IMR-90 (cell line): ENCODE results near the gene NET1. TPM values are rescaled to one million over a fixed set of nuclear protein-coding genes. Genes with fewer than 3 reads are reported as not detected.

Source experiments
- ATAC-seq: fragments of 200-7000 bp; cut with Tn5 transposase; 2 replicates; pipeline ENCODE4 v1.9.1; 2020; ENCODE audit warnings: low read depth, mild to moderate bottlenecking, moderate library complexity
- BruUV-seq: library from RNA; stranded (reverse); fragments of 400-500 nt; replicated peaks from 2 replicates; lab custom pipeline; 2021; lab: Mats Ljungman, UMichigan
- CTCF ChIA-PET: fragments of 300-600 bp; formaldehyde crosslinking; extraction: SDS; loops from one replicate; lab custom pipeline; 2021; ENCODE audit warnings: antibody characterized with exemption; lab: Yijun Ruan, JAX
- POLR2A ChIA-PET: fragments of 300-600 bp; sonication (Branson Sonifier 250); formaldehyde crosslinking; loops from one replicate; lab custom pipeline; 2022; ENCODE audit warnings: antibody characterized with exemption; ENCODE audit not compliant: unreplicated experiment; lab: Charles Lee
- DNase-seq: peaks from one replicate; pipeline ENCODE4 v3.0.0; 2013
- H2AFZ ChIP-seq: replicated peaks from 2 replicates; pipeline ENCODE3; 2013; ENCODE audit warnings: low read length, mild to moderate bottlenecking; ENCODE audit not compliant: poor library complexity
- H2AK5ac ChIP-seq: 2 replicates; pipeline ENCODE4 v1.6.1; 2013; ENCODE audit warnings: low read depth, low read length, inconsistent platforms
- H2AK9ac ChIP-seq: replicated peaks from 2 replicates; pipeline ENCODE3; 2013; ENCODE audit warnings: mild to moderate bottlenecking, low read depth, low read length, moderate library complexity; ENCODE audit not compliant: poor library complexity
- H2BK120ac ChIP-seq: 2 replicates; pipeline ENCODE4 v1.6.1; 2013; ENCODE audit warnings: low read depth, low read length, inconsistent platforms
- H2BK15ac ChIP-seq: 3 replicates; pipeline ENCODE4 v1.6.1; 2013; ENCODE audit warnings: low read depth, low read length, inconsistent platforms
- H2BK20ac ChIP-seq: 2 replicates; pipeline ENCODE4 v1.6.1; 2013; ENCODE audit warnings: low read depth, mild to moderate bottlenecking, inconsistent platforms, low read length, moderate library complexity
- H2BK5ac ChIP-seq: 2 replicates; pipeline ENCODE4 v1.6.1; 2013; ENCODE audit warnings: mild to moderate bottlenecking, low read depth, low read length, inconsistent platforms; ENCODE audit not compliant: poor library complexity, severe bottlenecking
- H3K14ac ChIP-seq: replicated peaks from 2 replicates; pipeline ENCODE4 v1.6.1; 2013; ENCODE audit warnings: low read depth, low read length, inconsistent platforms
- H3K18ac ChIP-seq: 2 replicates; pipeline ENCODE4 v1.6.1; 2013; ENCODE audit warnings: low read depth, low read length, control low read depth
- H3K23ac ChIP-seq: 2 replicates; pipeline ENCODE4 v1.6.1; 2013; ENCODE audit warnings: low read depth, low read length, inconsistent platforms
- H3K27ac ChIP-seq: 2 replicates; pipeline ENCODE4 v1.5.1; 2013; ENCODE audit warnings: mild to moderate bottlenecking, control low read depth, low read length; ENCODE audit not compliant: insufficient read depth
- H3K27me3 ChIP-seq: 2 replicates; pipeline ENCODE4 v1.6.1; 2013; ENCODE audit warnings: low read length; ENCODE audit not compliant: control insufficient read depth, insufficient read depth
- H3K36me3 ChIP-seq: 2 replicates; pipeline ENCODE4 v1.6.1; 2013; ENCODE audit warnings: low read length, mixed read lengths; ENCODE audit not compliant: control insufficient read depth, insufficient read depth
- H3K4ac ChIP-seq: 2 replicates; pipeline ENCODE4 v1.6.1; 2013; ENCODE audit warnings: low read depth, low read length, inconsistent platforms
- H3K4me1 ChIP-seq: 2 replicates; pipeline ENCODE4 v1.6.1; 2013; ENCODE audit warnings: low read length, mixed read lengths; ENCODE audit not compliant: control insufficient read depth, insufficient read depth
- H3K4me2 ChIP-seq: 2 replicates; pipeline ENCODE4 v1.6.1; 2013; ENCODE audit warnings: low read depth, mild to moderate bottlenecking, control low read depth, low read length, moderate library complexity
- H3K4me3 ChIP-seq: 2 replicates; pipeline ENCODE4 v1.5.1; 2013; ENCODE audit warnings: low read depth, mild to moderate bottlenecking, control low read depth, low read length, moderate library complexity; ENCODE audit not compliant: insufficient read depth
- H3K56ac ChIP-seq: 2 replicates; pipeline ENCODE4 v1.6.1; 2013; ENCODE audit warnings: low read length, inconsistent platforms; ENCODE audit not compliant: insufficient read depth; ENCODE audit errors: extremely low read depth
- H3K79me1 ChIP-seq, 2 experiments: 2 replicates each; pipeline ENCODE4 v1.6.1; 2013; ENCODE audit warnings: low read length in 2 of 2, inconsistent platforms in 1 of 2, low read depth in 1 of 2
- H3K9ac ChIP-seq: 2 replicates; pipeline ENCODE4 v1.6.1; 2013; ENCODE audit warnings: low read depth, low read length, control low read depth
- H3K9me1 ChIP-seq: 2 replicates; pipeline ENCODE4 v1.6.1; 2013; ENCODE audit warnings: low read length, inconsistent platforms; ENCODE audit not compliant: insufficient read depth
- H3K9me3 ChIP-seq: 2 replicates; pipeline ENCODE4 v1.6.1; 2013; ENCODE audit warnings: low read length; ENCODE audit not compliant: control insufficient read depth, insufficient read depth
- H4K20me1 ChIP-seq: 2 replicates; pipeline ENCODE4 v1.6.1; 2013; ENCODE audit warnings: low read length, inconsistent platforms; ENCODE audit not compliant: insufficient read depth
- H4K5ac ChIP-seq: 2 replicates; pipeline ENCODE4 v1.6.1; 2013; ENCODE audit warnings: mild to moderate bottlenecking, low read depth, low read length, control low read depth
- H4K8ac ChIP-seq, 2 experiments: 2 replicates each; pipeline ENCODE4 v1.6.1; 2013; ENCODE audit warnings: low read depth in 2 of 2, low read length in 2 of 2, control low read depth in 1 of 2, inconsistent platforms in 1 of 2
- H4K91ac ChIP-seq: 2 replicates; pipeline ENCODE4 v1.6.1; 2013; ENCODE audit warnings: low read depth, low read length, inconsistent platforms; ENCODE audit not compliant: insufficient read depth
- BHLHE40 ChIP-seq: fragments of 150-350 bp; IDR thresholded peaks from 2 replicates; pipeline ENCODE4 v1.6.1; 2016; ENCODE audit warnings: mild to moderate bottlenecking, low read depth, low read length
- CEBPB ChIP-seq: IDR thresholded peaks from 2 replicates; pipeline ENCODE4 v1.6.1; 2012; ENCODE audit warnings: low read depth, low read length, improper control_type of control experiment
- CHD1 ChIP-seq: IDR thresholded peaks from 2 replicates; pipeline ENCODE4 v1.6.1; 2012; ENCODE audit warnings: low read depth, low read length, improper control_type of control experiment
- FOS ChIP-seq: fragments of 150-350 bp; IDR thresholded peaks from 2 replicates; pipeline ENCODE4 v1.6.1; 2016; ENCODE audit warnings: low read depth, low read length
- MAFK ChIP-seq: IDR thresholded peaks from 2 replicates; pipeline ENCODE4 v1.6.1; 2012; ENCODE audit warnings: low read depth, low read length, improper control_type of control experiment
- MXI1 ChIP-seq: IDR thresholded peaks from 2 replicates; pipeline ENCODE4 v1.6.1; 2012; ENCODE audit warnings: low read depth, mild to moderate bottlenecking, low read length, moderate library complexity, borderline replicate concordance
- NFE2L2 ChIP-seq: fragments of 150-350 bp; IDR thresholded peaks from 2 replicates; pipeline ENCODE4 v1.6.1; 2016; ENCODE audit warnings: low read depth, mild to moderate bottlenecking, low read length
- POLR2A ChIP-seq: IDR thresholded peaks from 2 replicates; pipeline ENCODE4 v1.6.1; 2012; ENCODE audit warnings: mild to moderate bottlenecking, low read depth, low read length
- RAD21 ChIP-seq: IDR thresholded peaks from 2 replicates; pipeline ENCODE4 v1.6.1; 2012; ENCODE audit warnings: low read length, improper control_type of control experiment
- RCOR1 ChIP-seq: IDR thresholded peaks from 2 replicates; pipeline ENCODE4 v1.6.1; 2012; ENCODE audit warnings: mild to moderate bottlenecking, low read length, improper control_type of control experiment; ENCODE audit not compliant: insufficient replicate concordance
- SMC3 ChIP-seq: fragments of 150-350 bp; IDR thresholded peaks from 2 replicates; pipeline ENCODE4 v1.6.1; 2016; ENCODE audit warnings: low read depth, mild to moderate bottlenecking, antibody characterized with exemption, low read length, moderate library complexity
- WGBS, 2 experiments: methylation state at CpG; one replicate each; pipeline versions ENCODE4 v1.1.5 to v1.1.7; 2013; ENCODE audit warnings: missing lambda C conversion rate in 2 of 2; ENCODE audit not compliant: insufficient read length in 1 of 2; ENCODE audit errors: extremely low coverage in 2 of 2; 5-methylcytosine and 5-hydroxymethylcytosine counted together
- dilution Hi-C: fragments of 300-500 bp; cut with HindIII; formaldehyde crosslinking; loops from one replicate; pipeline ENCODE4 v1.14.3; 2018; ENCODE audit warnings: low sequenced_read_pairs; ENCODE audit not compliant: unreplicated experiment
- in situ Hi-C: fragments of 300-500 bp; cut with MboI; formaldehyde crosslinking; loops from 3 replicates; pipeline ENCODE4 v1.14.3; 2019; ENCODE audit warnings: low sequenced_read_pairs, inconsistent platforms, mixed read lengths
- intact Hi-C: fragments of 100-400 bp; cut with micrococcal nuclease; formaldehyde crosslinking; loops from 2 replicates; pipeline ENCODE4 v1.10.0; 2022
- polyA plus RNA-seq, 3 experiments: library from polyadenylated mRNA; depleted of rRNA; stranded (reverse); fragments of >200 nt; gene quantifications; 2 replicates each; pipeline ENCODE4 v1.2.3, GENCODE V29; 2012; ENCODE audit warnings: low replicate concordance in 1 of 3
- total RNA-seq: library from RNA; depleted of rRNA; stranded (reverse); fragments of >200 nt; gene quantifications from 2 replicates; pipeline ENCODE4 v1.2.3, GENCODE V29; 2012
- TF ChIP-seq, protein P1 (sequence below): conservative IDR thresholded peaks from 2 replicates; pipeline ENCODE4 v1.5.1; 2012; ENCODE audit warnings: mild to moderate bottlenecking, low read depth, low read length, improper control_type of control experiment
- TF ChIP-seq, protein P2 (sequence below): fragments of 150-350 bp; IDR thresholded peaks from 2 replicates; pipeline ENCODE4 v1.6.1; 2017; ENCODE audit warnings: mild to moderate bottlenecking, antibody characterized with exemption, low read length, low read depth

Gene NET1
- total and polyA plus RNA-seq, 2 of the 4 experiments (the other 2 are of a cell fraction), result 20.0 to 54.7 TPM

- no peaks in the 10 kb centered on the region for H3K4me1 ChIP-seq
- H4K20me1 ChIP-seq, result no peaks in the 10 kb centered on the region
- no peak overlapping the region for H2AFZ ChIP-seq
- H3K9me3 ChIP-seq, result peaks cover 2% of the 10 kb centered on the region; the same call in 1 of the 2 replicates
- no peak overlapping the region for H3K9ac ChIP-seq
- no peak overlapping the region for H2BK120ac ChIP-seq
- no peak overlapping the region for H3K56ac ChIP-seq
- H3K4me2 ChIP-seq, result no peak overlapping the region
- H3K27me3 ChIP-seq, result peaks cover 3% of the 10 kb centered on the region; the same call in 1 of the 2 replicates
- H2BK15ac ChIP-seq, result no peak overlapping the region
- no peak overlapping the region for H2AK9ac ChIP-seq
- no peak overlapping the region for H2BK5ac ChIP-seq
- no peaks in the 10 kb centered on the region for H3K36me3 ChIP-seq
- no peak overlapping the region for H3K14ac ChIP-seq
- ChIA-PET CTCF (no interaction called here), POLR2A (no interaction called here)
- dilution Hi-C loops, result no loop called here
- no peak overlapping the region for H2BK20ac ChIP-seq
- BruUV-seq, result no TSS peak
- ATAC-seq, result no peak
- no CpG with 5 or more reads among the region's 4 CpGs for WGBS, 2 experiments
- TF ChIP-seq BHLHE40 (no peak), RCOR1 (no peak), SMC3 (no peak), CEBPB (no peak), NFE2L2 (no peak), MAFK (no peak), POLR2A (no peak), FOS (no peak), RAD21 (no peak), MXI1 (no peak), CHD1 (no peak)
- TF ChIP-seq, protein P1, sequence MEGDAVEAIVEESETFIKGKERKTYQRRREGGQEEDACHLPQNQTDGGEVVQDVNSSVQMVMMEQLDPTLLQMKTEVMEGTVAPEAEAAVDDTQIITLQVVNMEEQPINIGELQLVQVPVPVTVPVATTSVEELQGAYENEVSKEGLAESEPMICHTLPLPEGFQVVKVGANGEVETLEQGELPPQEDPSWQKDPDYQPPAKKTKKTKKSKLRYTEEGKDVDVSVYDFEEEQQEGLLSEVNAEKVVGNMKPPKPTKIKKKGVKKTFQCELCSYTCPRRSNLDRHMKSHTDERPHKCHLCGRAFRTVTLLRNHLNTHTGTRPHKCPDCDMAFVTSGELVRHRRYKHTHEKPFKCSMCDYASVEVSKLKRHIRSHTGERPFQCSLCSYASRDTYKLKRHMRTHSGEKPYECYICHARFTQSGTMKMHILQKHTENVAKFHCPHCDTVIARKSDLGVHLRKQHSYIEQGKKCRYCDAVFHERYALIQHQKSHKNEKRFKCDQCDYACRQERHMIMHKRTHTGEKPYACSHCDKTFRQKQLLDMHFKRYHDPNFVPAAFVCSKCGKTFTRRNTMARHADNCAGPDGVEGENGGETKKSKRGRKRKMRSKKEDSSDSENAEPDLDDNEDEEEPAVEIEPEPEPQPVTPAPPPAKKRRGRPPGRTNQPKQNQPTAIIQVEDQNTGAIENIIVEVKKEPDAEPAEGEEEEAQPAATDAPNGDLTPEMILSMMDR, result no peak
- TF ChIP-seq, protein P2, sequence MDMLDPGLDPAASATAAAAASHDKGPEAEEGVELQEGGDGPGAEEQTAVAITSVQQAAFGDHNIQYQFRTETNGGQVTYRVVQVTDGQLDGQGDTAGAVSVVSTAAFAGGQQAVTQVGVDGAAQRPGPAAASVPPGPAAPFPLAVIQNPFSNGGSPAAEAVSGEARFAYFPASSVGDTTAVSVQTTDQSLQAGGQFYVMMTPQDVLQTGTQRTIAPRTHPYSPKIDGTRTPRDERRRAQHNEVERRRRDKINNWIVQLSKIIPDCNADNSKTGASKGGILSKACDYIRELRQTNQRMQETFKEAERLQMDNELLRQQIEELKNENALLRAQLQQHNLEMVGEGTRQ, result no peak
- no peak overlapping the region for H4K5ac ChIP-seq
- no peak for DNase-seq
- H3K23ac ChIP-seq, result no peak overlapping the region
- intact Hi-C loops, result no loop called here
- no peak overlapping the region for H3K27ac ChIP-seq
- H3K4me3 ChIP-seq, result no peak overlapping the region
- no peaks in the 10 kb centered on the region for H3K79me1 ChIP-seq
- H4K91ac ChIP-seq, result no peak overlapping the region
- no peaks in the 10 kb centered on the region for H3K9me1 ChIP-seq
- no peak overlapping the region for H2AK5ac ChIP-seq
- no peak overlapping the region for H3K4ac ChIP-seq
- no peak overlapping the region for H4K8ac ChIP-seq
- H3K18ac ChIP-seq, result no peak overlapping the region
- in situ Hi-C loops, result no loop called here
Observed at GRCh38 chr10:5373307-5373706, 39.0 kb upstream of the NET1 start.
